Activated CD8-positive, alpha-beta memory T cell treated with anti-CD3 and anti-CD28 coated beads for 24 hours (primary cell): ENCODE results near the gene CCNI2.
A peak's percentile ranks its signal among the peaks of the same experiment; 100 is the strongest.
"Not testable (repeated sequence)": the region's sequence is repeated elsewhere in the genome, so short reads cannot be mapped to it uniquely, and the experiment has no call there.

Source experiments
- DNase-seq: peaks from one replicate; pipeline ENCODE4 v3.0.0-alpha.2; 2020

Gene CCNI2

GRCh38 chr5:132782101-132782500 lies 34.9 kb downstream of the CCNI2 start:
- no peak for DNase-seq

GRCh38 chr5:132785365-132785764 lies 38.1 kb downstream of the CCNI2 start:
- DNase-seq = peak; percentile 38

GRCh38 chr5:132785864-132786263 lies 38.6 kb downstream of the CCNI2 start:
- DNase-seq = peak; percentile 32

- DNase-seq = no peak
Observed at GRCh38 chr5:132787076-132787475, 39.9 kb downstream of the CCNI2 start.

- DNase-seq = no peak
Observed at GRCh38 chr5:132788508-132788907, 41.3 kb downstream of the CCNI2 start.

GRCh38 chr5:132788990-132789886 lies 42.0 kb downstream of the CCNI2 start:
- DNase-seq = no peak

GRCh38 chr5:132790201-132790865 lies 43.1 kb downstream of the CCNI2 start:
- DNase-seq = no peak

- DNase-seq = no peak
Observed at GRCh38 chr5:132791026-132791425, 43.8 kb downstream of the CCNI2 start.

GRCh38 chr5:132797651-132798050 lies 50.4 kb downstream of the CCNI2 start:
- no peak for DNase-seq

GRCh38 chr5:132799392-132799791 lies 52.2 kb downstream of the CCNI2 start:
- DNase-seq = no peak

- no peak for DNase-seq
Observed at GRCh38 chr5:132800545-132800944, 53.3 kb downstream of the CCNI2 start.

GRCh38 chr5:132802044-132802684 lies 54.9 kb downstream of the CCNI2 start:
- no peak for DNase-seq

GRCh38 chr5:132802685-132803066 lies 55.5 kb downstream of the CCNI2 start:
- DNase-seq = not testable (repeated sequence)
